Mesendoderm (in vitro differentiated cells): ENCODE results near the gene USP36.
A peak's percentile ranks its signal among the peaks of the same experiment; 100 is the strongest.

ENCODE experiments used
- DNase-seq: peaks from one replicate; pipeline ENCODE4 v3.0.0; 2013
- H2AK5ac ChIP-seq: 2 replicates; pipeline ENCODE4 v1.6.1; 2013; ENCODE audit warnings: low read length, inconsistent platforms
- H2BK120ac ChIP-seq: 2 replicates; pipeline ENCODE4 v1.6.1; 2013; ENCODE audit warnings: low read depth, mild to moderate bottlenecking, low read length, moderate library complexity, mixed read lengths
- H2BK15ac ChIP-seq: replicated peaks from 2 replicates; pipeline ENCODE4 v1.6.1; 2013; ENCODE audit warnings: low read depth, mild to moderate bottlenecking, moderate library complexity
- H2BK5ac ChIP-seq: 2 replicates; pipeline ENCODE4 v1.6.1; 2013; ENCODE audit warnings: low read length, inconsistent platforms
- H3K18ac ChIP-seq: 2 replicates; pipeline ENCODE4 v1.6.1; 2013; ENCODE audit warnings: mild to moderate bottlenecking, low read length, mixed read lengths
- H3K23ac ChIP-seq: one replicate; pipeline ENCODE4 v1.6.1; 2013; ENCODE audit warnings: low read length
- H3K27ac ChIP-seq: 2 replicates; pipeline ENCODE4 v1.5.1; 2013; ENCODE audit warnings: low read depth, mild to moderate bottlenecking, inconsistent platforms, low read length, moderate library complexity
- H3K27me3 ChIP-seq: 2 replicates; pipeline ENCODE4 v1.6.1; 2013; ENCODE audit warnings: low read length, control low read depth, mild to moderate bottlenecking, inconsistent platforms; ENCODE audit not compliant: insufficient read depth, poor library complexity
- H3K36me3 ChIP-seq: 2 replicates; pipeline ENCODE4 v1.6.1; 2013; ENCODE audit warnings: low read length, inconsistent platforms; ENCODE audit not compliant: control insufficient read depth, insufficient read depth
- H3K4ac ChIP-seq: one replicate; pipeline ENCODE4 v1.6.1; 2013; ENCODE audit warnings: low read depth, mild to moderate bottlenecking, low read length, moderate library complexity
- H3K4me1 ChIP-seq: 2 replicates; pipeline ENCODE4 v1.6.1; 2013; ENCODE audit warnings: low read depth, low read length, inconsistent platforms; ENCODE audit not compliant: control insufficient read depth
- H3K4me2 ChIP-seq: 2 replicates; pipeline ENCODE4 v1.6.1; 2013; ENCODE audit warnings: low read length
- H3K4me3 ChIP-seq: 2 replicates; pipeline ENCODE4 v1.5.1; 2013; ENCODE audit warnings: mild to moderate bottlenecking, low read length
- H3K56ac ChIP-seq: one replicate; pipeline ENCODE4 v1.6.1; 2013; ENCODE audit warnings: low read length
- H3K79me1 ChIP-seq: 2 replicates; pipeline ENCODE4 v1.6.1; 2013; ENCODE audit warnings: low read length, inconsistent platforms
- H3K79me2 ChIP-seq: 2 replicates; pipeline ENCODE4 v1.6.1; 2013; ENCODE audit warnings: mild to moderate bottlenecking, low read length; ENCODE audit not compliant: control insufficient read depth, insufficient read depth
- H3K9ac ChIP-seq: 2 replicates; pipeline ENCODE4 v1.6.1; 2013; ENCODE audit warnings: low read length, inconsistent platforms
- H4K5ac ChIP-seq: one replicate; pipeline ENCODE4 v1.6.1; 2013; ENCODE audit warnings: low read length
- H4K8ac ChIP-seq: one replicate; pipeline ENCODE4 v1.6.1; 2013; ENCODE audit warnings: low read depth, mild to moderate bottlenecking, control low read depth, low read length, moderate library complexity
- whole genome bisulfite sequencing: extraction: QIAGEN DNeasy Blood & Tissue Kit; methylation state at CpG from one replicate; pipeline ENCODE4 v1.1.7; 2013; ENCODE audit warnings: low lambda C conversion rate, missing lambda C conversion rate; ENCODE audit not compliant: insufficient coverage; ENCODE audit errors: extremely low coverage; 5-methylcytosine and 5-hydroxymethylcytosine counted together

The USP36 gene

GRCh38 chr17:78794864-78795640 is 45.6 kb downstream of the USP36 start:
- H3K18ac ChIP-seq, result no peak overlapping the region
- WGBS, result no CpG with 5 or more reads among the region's 22 CpGs
- no peak overlapping the region for H3K4me2 ChIP-seq
- H3K23ac ChIP-seq, result no peak overlapping the region
- no peak overlapping the region for H3K27ac ChIP-seq
- H3K4me3 ChIP-seq, result no peak overlapping the region
- no peak overlapping the region for H3K9ac ChIP-seq
- H3K79me2 ChIP-seq, result no peaks in the 10 kb centered on the region
- no peaks in the 10 kb centered on the region for H3K27me3 ChIP-seq
- no peak overlapping the region for H4K8ac ChIP-seq
- no peak overlapping the region for H2BK5ac ChIP-seq
- H3K36me3 ChIP-seq, result peaks cover 23% of the 10 kb centered on the region
- no peak for DNase-seq
- H2BK15ac ChIP-seq, result no peak overlapping the region
- H3K56ac ChIP-seq, result no peak overlapping the region
- H3K4ac ChIP-seq, result no peak overlapping the region
- no peak overlapping the region for H2AK5ac ChIP-seq
- no peaks in the 10 kb centered on the region for H3K4me1 ChIP-seq
- no peak overlapping the region for H2BK120ac ChIP-seq
- H4K5ac ChIP-seq, result no peak overlapping the region
- H3K79me1 ChIP-seq, result peaks cover 2% of the 10 kb centered on the region

GRCh38 chr17:78794399-78794798 is 46.2 kb downstream of the USP36 start:
- H4K8ac ChIP-seq, result no peak overlapping the region
- no peak overlapping the region for H3K9ac ChIP-seq
- DNase-seq, result no peak
- no peaks in the 10 kb centered on the region for H3K27me3 ChIP-seq
- peaks cover 2% of the 10 kb centered on the region for H3K79me1 ChIP-seq
- no peak overlapping the region for H3K4me3 ChIP-seq
- H3K79me2 ChIP-seq, result no peaks in the 10 kb centered on the region
- no peak overlapping the region for H3K56ac ChIP-seq
- no peak overlapping the region for H3K18ac ChIP-seq
- H3K4ac ChIP-seq, result no peak overlapping the region
- WGBS, result no CpG with 5 or more reads among the region's 16 CpGs
- no peaks in the 10 kb centered on the region for H3K4me1 ChIP-seq
- H3K23ac ChIP-seq, result no peak overlapping the region
- no peak overlapping the region for H2BK15ac ChIP-seq
- peaks cover 23% of the 10 kb centered on the region for H3K36me3 ChIP-seq
- no peak overlapping the region for H3K4me2 ChIP-seq
- H2AK5ac ChIP-seq, result no peak overlapping the region
- no peak overlapping the region for H3K27ac ChIP-seq
- H4K5ac ChIP-seq, result no peak overlapping the region
- no peak overlapping the region for H2BK5ac ChIP-seq
- H2BK120ac ChIP-seq, result no peak overlapping the region

GRCh38 chr17:78793968-78794367 is 46.6 kb downstream of the USP36 start:
- DNase-seq, result peak; percentile 30
- peaks cover 23% of the 10 kb centered on the region for H3K36me3 ChIP-seq
- H3K4me1 ChIP-seq, result no peaks in the 10 kb centered on the region
- H3K79me1 ChIP-seq, result peaks cover 2% of the 10 kb centered on the region
- no peak overlapping the region for H3K23ac ChIP-seq
- H2BK120ac ChIP-seq, result no peak overlapping the region
- H4K5ac ChIP-seq, result no peak overlapping the region
- no peak overlapping the region for H2BK5ac ChIP-seq
- H3K56ac ChIP-seq, result no peak overlapping the region
- no CpG with 5 or more reads among the region's 6 CpGs for WGBS
- H3K27ac ChIP-seq, result no peak overlapping the region
- H3K79me2 ChIP-seq, result no peaks in the 10 kb centered on the region
- no peak overlapping the region for H2AK5ac ChIP-seq
- no peak overlapping the region for H3K9ac ChIP-seq
- H3K4me3 ChIP-seq, result no peak overlapping the region
- no peak overlapping the region for H3K18ac ChIP-seq
- H3K4ac ChIP-seq, result no peak overlapping the region
- no peak overlapping the region for H3K4me2 ChIP-seq
- no peaks in the 10 kb centered on the region for H3K27me3 ChIP-seq
- no peak overlapping the region for H2BK15ac ChIP-seq
- H4K8ac ChIP-seq, result no peak overlapping the region

GRCh38 chr17:78793415-78793814 is 47.2 kb downstream of the USP36 start:
- no peaks in the 10 kb centered on the region for H3K27me3 ChIP-seq
- H3K36me3 ChIP-seq, result peaks cover 19% of the 10 kb centered on the region
- no peak overlapping the region for H2BK5ac ChIP-seq
- H3K18ac ChIP-seq, result no peak overlapping the region
- H2BK120ac ChIP-seq, result no peak overlapping the region
- H3K79me1 ChIP-seq, result no peaks in the 10 kb centered on the region
- no peaks in the 10 kb centered on the region for H3K79me2 ChIP-seq
- H3K9ac ChIP-seq, result no peak overlapping the region
- no peak overlapping the region for H4K5ac ChIP-seq
- H3K4ac ChIP-seq, result no peak overlapping the region
- no peak overlapping the region for H3K27ac ChIP-seq
- H2AK5ac ChIP-seq, result no peak overlapping the region
- no peak overlapping the region for H3K4me2 ChIP-seq
- no peaks in the 10 kb centered on the region for H3K4me1 ChIP-seq
- no peak overlapping the region for H3K56ac ChIP-seq
- no CpG with 5 or more reads among the region's 10 CpGs for WGBS
- DNase-seq, result no peak
- H3K4me3 ChIP-seq, result no peak overlapping the region
- no peak overlapping the region for H4K8ac ChIP-seq
- no peak overlapping the region for H2BK15ac ChIP-seq
- no peak overlapping the region for H3K23ac ChIP-seq

- H2BK15ac ChIP-seq, result no peak overlapping the region
- no peak overlapping the region for H2BK5ac ChIP-seq
- no peak overlapping the region for H3K4ac ChIP-seq
- H3K56ac ChIP-seq, result no peak overlapping the region
- no peak overlapping the region for H2BK120ac ChIP-seq
- no peak overlapping the region for H2AK5ac ChIP-seq
- no peak overlapping the region for H3K4me3 ChIP-seq
- no peaks in the 10 kb centered on the region for H3K4me1 ChIP-seq
- H3K27ac ChIP-seq, result no peak overlapping the region
- H3K23ac ChIP-seq, result no peak overlapping the region
- H3K79me1 ChIP-seq, result no peaks in the 10 kb centered on the region
- DNase-seq, result no peak
- H4K8ac ChIP-seq, result no peak overlapping the region
- H3K4me2 ChIP-seq, result no peak overlapping the region
- WGBS, result no CpG with 5 or more reads among the region's 11 CpGs
- peaks cover 12% of the 10 kb centered on the region for H3K36me3 ChIP-seq
- H3K27me3 ChIP-seq, result no peaks in the 10 kb centered on the region
- H3K9ac ChIP-seq, result no peak overlapping the region
- no peak overlapping the region for H3K18ac ChIP-seq
- H3K79me2 ChIP-seq, result no peaks in the 10 kb centered on the region
- no peak overlapping the region for H4K5ac ChIP-seq
Observed at GRCh38 chr17:78791840-78792709, 48.5 kb downstream of the USP36 start.
